ENCODE data around the gene SHROOM2.

DNA sequence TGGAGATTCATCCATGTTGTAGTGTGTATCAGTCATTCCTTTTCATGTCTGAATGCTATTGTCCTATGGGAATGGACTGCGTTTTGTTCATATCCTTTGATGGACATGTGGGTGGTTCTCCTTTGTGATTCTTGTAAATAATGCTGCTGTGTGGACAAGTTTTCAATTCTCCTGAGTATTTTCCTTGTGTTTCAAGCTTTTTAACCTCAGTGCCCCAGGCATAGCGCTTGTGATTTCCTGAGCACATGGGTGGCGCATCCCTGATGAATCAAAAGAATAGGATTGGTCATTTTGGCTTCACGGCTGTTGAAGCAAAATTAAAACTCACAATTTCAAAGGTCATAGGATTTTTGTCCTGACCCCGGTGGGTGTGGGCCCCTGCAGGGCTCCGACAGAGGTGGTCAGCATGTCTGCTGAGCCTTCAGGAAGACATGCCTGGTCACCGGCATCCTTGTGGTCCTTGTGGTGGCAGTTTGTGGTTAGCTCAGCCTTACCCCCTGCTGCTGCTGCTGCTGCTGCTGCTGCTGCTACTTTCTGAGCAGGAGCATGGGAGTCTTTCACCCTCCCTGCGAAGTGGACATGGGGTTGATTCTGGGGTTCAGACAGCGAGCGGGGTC, 30.0 kb downstream of the SHROOM2 start:
- no peak for TF ChIP-seq ZNF112 (tag by site-specific recombination; IDR thresholded peaks at IDR 0.05)
- TF ChIP-seq, protein P1, sequence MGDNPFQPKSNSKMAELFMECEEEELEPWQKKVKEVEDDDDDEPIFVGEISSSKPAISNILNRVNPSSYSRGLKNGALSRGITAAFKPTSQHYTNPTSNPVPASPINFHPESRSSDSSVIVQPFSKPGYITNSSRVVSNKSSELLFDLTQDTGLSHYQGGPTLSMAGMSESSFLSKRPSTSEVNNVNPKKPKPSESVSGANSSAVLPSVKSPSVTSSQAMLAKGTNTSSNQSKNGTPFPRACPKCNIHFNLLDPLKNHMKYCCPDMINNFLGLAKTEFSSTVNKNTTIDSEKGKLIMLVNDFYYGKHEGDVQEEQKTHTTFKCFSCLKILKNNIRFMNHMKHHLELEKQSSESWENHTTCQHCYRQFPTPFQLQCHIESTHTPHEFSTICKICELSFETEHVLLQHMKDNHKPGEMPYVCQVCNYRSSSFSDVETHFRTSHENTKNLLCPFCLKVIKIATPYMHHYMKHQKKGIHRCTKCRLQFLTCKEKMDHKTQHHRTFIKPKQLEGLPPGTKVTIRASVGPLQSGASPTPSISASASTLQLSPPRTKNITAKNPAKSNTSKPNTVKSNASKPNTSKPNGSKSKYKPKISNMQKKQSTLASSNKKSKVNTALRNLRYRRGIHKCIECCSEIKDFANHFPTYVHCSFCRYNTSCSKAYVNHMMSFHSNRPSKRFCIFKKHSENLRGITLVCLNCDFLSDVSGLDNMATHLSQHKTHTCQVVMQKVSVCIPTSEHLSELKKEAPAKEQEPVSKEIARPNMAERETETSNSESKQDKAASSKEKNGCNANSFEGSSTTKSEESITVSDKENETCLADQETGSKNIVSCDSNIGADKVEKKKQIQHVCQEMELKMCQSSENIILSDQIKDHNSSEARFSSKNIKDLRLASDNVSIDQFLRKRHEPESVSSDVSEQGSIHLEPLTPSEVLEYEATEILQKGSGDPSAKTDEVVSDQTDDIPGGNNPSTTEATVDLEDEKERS (tag by site-specific recombination; IDR thresholded peaks at IDR 0.05) = no peak
- no peak for TF ChIP-seq ZNF558 (tag by site-specific recombination; IDR thresholded peaks at IDR 0.05)
- TF ChIP-seq, protein P2, sequence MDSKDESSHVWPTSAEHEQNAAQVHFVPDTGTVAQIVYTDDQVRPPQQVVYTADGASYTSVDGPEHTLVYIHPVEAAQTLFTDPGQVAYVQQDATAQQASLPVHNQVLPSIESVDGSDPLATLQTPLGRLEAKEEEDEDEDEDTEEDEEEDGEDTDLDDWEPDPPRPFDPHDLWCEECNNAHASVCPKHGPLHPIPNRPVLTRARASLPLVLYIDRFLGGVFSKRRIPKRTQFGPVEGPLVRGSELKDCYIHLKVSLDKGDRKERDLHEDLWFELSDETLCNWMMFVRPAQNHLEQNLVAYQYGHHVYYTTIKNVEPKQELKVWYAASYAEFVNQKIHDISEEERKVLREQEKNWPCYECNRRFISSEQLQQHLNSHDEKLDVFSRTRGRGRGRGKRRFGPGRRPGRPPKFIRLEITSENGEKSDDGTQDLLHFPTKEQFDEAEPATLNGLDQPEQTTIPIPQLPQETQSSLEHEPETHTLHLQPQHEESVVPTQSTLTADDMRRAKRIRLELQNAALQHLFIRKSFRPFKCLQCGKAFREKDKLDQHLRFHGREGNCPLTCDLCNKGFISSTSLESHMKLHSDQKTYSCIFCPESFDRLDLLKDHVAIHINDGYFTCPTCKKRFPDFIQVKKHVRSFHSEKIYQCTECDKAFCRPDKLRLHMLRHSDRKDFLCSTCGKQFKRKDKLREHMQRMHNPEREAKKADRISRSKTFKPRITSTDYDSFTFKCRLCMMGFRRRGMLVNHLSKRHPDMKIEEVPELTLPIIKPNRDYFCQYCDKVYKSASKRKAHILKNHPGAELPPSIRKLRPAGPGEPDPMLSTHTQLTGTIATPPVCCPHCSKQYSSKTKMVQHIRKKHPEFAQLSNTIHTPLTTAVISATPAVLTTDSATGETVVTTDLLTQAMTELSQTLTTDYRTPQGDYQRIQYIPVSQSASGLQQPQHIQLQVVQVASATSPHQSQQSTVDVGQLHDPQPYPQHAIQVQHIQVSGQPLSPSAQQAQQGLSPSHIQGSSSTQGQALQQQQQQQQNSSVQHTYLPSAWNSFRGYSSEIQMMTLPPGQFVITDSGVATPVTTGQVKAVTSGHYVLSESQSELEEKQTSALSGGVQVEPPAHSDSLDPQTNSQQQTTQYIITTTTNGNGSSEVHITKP (tag by site-specific recombination; IDR thresholded peaks at IDR 0.05) = no peak
- TF ChIP-seq, protein P3, sequence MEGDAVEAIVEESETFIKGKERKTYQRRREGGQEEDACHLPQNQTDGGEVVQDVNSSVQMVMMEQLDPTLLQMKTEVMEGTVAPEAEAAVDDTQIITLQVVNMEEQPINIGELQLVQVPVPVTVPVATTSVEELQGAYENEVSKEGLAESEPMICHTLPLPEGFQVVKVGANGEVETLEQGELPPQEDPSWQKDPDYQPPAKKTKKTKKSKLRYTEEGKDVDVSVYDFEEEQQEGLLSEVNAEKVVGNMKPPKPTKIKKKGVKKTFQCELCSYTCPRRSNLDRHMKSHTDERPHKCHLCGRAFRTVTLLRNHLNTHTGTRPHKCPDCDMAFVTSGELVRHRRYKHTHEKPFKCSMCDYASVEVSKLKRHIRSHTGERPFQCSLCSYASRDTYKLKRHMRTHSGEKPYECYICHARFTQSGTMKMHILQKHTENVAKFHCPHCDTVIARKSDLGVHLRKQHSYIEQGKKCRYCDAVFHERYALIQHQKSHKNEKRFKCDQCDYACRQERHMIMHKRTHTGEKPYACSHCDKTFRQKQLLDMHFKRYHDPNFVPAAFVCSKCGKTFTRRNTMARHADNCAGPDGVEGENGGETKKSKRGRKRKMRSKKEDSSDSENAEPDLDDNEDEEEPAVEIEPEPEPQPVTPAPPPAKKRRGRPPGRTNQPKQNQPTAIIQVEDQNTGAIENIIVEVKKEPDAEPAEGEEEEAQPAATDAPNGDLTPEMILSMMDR (tag by site-specific recombination; IDR thresholded peaks at IDR 0.05) = no peak

All from HEK293 (cell line).